ENCODE measurements around the gene NEB.

Gene NEB

GRCh38 chr2:151627353-151627752 is 106.9 kb downstream of the NEB start:
- no peak overlapping the region for H3K4me3 ChIP-seq (ENCODE audit: low read depth, low read length)
- in situ Hi-C loops (cut with HindIII; ENCODE audit: low sequenced_read_pairs), result no loop called here

GRCh38 chr2:151624271-151624670 is 110.0 kb downstream of the NEB start:
- H3K4me3 ChIP-seq (ENCODE audit: low read depth, low read length), result no peak overlapping the region
- in situ Hi-C loops (cut with HindIII; ENCODE audit: low sequenced_read_pairs), result no loop called here

More at GRCh38 chr2:151627353-151627752, 106.9 kb downstream of the NEB start:
- TF ChIP-seq CTCF (IDR thresholded peaks at IDR 0.05; ENCODE audit: low read depth, low read length, missing control alignments), result no peak
- no peak for DNase-seq (ENCODE audit: low read depth)

GRCh38 chr2:151623631-151624030 is 110.6 kb downstream of the NEB start:
- DNase-seq (ENCODE audit: low read depth), result no peak
- H3K4me3 ChIP-seq (ENCODE audit: low read depth, low read length), result no peak overlapping the region
- no peak for TF ChIP-seq CTCF (IDR thresholded peaks at IDR 0.05; ENCODE audit: low read depth, low read length, missing control alignments)
- in situ Hi-C loops (cut with HindIII; ENCODE audit: low sequenced_read_pairs), result no loop called here

More at GRCh38 chr2:151624271-151624670, 110.0 kb downstream of the NEB start:
- TF ChIP-seq CTCF (IDR thresholded peaks at IDR 0.05; ENCODE audit: low read depth, low read length, missing control alignments), result no peak
- no peak for DNase-seq (ENCODE audit: low read depth)

- in situ Hi-C loops (cut with HindIII; ENCODE audit: low sequenced_read_pairs), result no loop called here
- no peak for TF ChIP-seq CTCF (IDR thresholded peaks at IDR 0.05; ENCODE audit: low read depth, low read length, missing control alignments)
- no peak for DNase-seq (ENCODE audit: low read depth)
- no peak overlapping the region for H3K4me3 ChIP-seq (ENCODE audit: low read depth, low read length)
Observed at GRCh38 chr2:151620761-151621160, 113.5 kb downstream of the NEB start.

- DNase-seq (ENCODE audit: low read depth), result no peak
- in situ Hi-C loops (cut with HindIII; ENCODE audit: low sequenced_read_pairs), result no loop called here
- peak; percentile 1 for TF ChIP-seq CTCF (IDR thresholded peaks at IDR 0.05; ENCODE audit: low read depth, low read length, missing control alignments)
- H3K4me3 ChIP-seq (ENCODE audit: low read depth, low read length), result no peak overlapping the region
Observed at GRCh38 chr2:151619337-151619989, 114.8 kb downstream of the NEB start.

GRCh38 chr2:151616760-151617339 is 117.4 kb downstream of the NEB start:
- H3K4me3 ChIP-seq (ENCODE audit: low read depth, low read length), result no peak overlapping the region
- no peak for DNase-seq (ENCODE audit: low read depth)
- no peak for TF ChIP-seq CTCF (IDR thresholded peaks at IDR 0.05; ENCODE audit: low read depth, low read length, missing control alignments)
- in situ Hi-C loops (cut with HindIII; ENCODE audit: low sequenced_read_pairs), result no loop called here

All from astrocyte of the cerebellum (primary cell).